NCI-H146 treated with DMSO at 0.1 percent for 48 hours (cell line): ENCODE measurements around the gene SHOC2.

Experiments used
- DNase-seq: peaks from one replicate; lab custom pipeline; 2025; ENCODE audit not compliant: unreplicated experiment; lab: John Stamatoyannopoulos, UW

Gene SHOC2

DNA sequence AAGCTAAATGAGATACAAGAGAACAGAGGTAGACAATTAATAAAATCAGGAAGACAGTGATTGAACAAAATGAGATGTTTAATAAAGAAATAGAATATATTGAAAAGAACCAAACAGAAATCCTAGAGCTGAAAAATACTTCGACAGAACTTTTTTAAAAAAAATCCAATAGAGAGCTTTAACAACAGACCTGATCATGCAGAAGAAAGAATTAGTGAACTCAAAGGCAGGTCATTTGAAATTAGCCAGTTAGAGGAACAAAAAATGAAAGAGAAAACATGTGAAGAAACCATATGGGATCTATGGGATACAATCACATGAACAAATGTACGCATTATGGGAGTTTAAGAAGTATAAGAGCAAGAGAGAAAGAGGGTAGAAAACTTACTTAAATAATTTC, 120.1 kb downstream of the SHOC2 start:
- DNase-seq, result no peak

DNA sequence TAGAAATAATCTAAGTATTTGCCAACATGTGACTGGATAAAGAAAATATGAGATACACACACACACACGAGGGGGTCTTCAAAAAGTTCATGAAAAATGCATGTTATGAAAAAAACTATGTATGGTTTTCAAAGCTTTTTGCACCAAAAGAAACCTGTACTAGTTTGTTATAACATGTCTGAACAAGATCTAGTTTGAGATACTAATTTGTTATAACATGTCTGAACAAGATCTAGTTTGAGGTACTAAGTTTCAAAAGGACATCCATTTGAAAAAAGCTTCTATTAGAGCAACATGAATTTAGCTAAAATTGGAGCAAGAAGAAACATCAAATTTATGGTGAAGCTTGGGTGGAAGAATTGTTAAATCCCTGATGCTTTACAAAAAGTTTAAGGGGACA, 137.6 kb downstream of the SHOC2 start:
- no peak for DNase-seq
